PFSK-1 (cell line): ENCODE data around the gene AMPD3.

Experiments
- FOXP2 ChIP-seq: optimal IDR thresholded peaks from 2 replicates; pipeline ENCODE3; 2011; ENCODE audit warnings: borderline replicate concordance, control low read depth, inconsistent platforms; ENCODE audit not compliant: insufficient read depth; ENCODE audit errors: extremely low read length, extremely low read depth
- POLR2AphosphoS5 ChIP-seq: IDR thresholded peaks from 2 replicates; pipeline ENCODE4 v1.6.1; 2012; ENCODE audit warnings: low read depth, mild to moderate bottlenecking, control low read depth, low read length, moderate library complexity
- REST ChIP-seq, 2 experiments: IDR thresholded peaks; 2 replicates each; pipeline versions ENCODE4 v1.6.1 to v1.8.0; 2011 to 2012; ENCODE audit warnings: low read depth in 2 of 2, low read length in 2 of 2, control low read depth in 1 of 2, inconsistent platforms in 1 of 2, mild to moderate bottlenecking in 1 of 2, moderate library complexity in 1 of 2; ENCODE audit not compliant: insufficient read depth in 1 of 2
- SIN3A ChIP-seq: IDR thresholded peaks from 2 replicates; pipeline ENCODE4 v1.6.1; 2012; ENCODE audit warnings: mild to moderate bottlenecking, low read length, moderate library complexity, borderline replicate concordance; ENCODE audit not compliant: insufficient read depth
- TAF1 ChIP-seq: IDR thresholded peaks from 2 replicates; pipeline ENCODE4 v1.6.1; 2012; ENCODE audit warnings: low read length, control low read depth, borderline replicate concordance; ENCODE audit not compliant: insufficient read depth

AMPD3 gene

GRCh38 chr11:10438458-10438857 is 16.6 kb upstream of the AMPD3 start:
- TF ChIP-seq SIN3A (no peak), TAF1 (no peak), POLR2AphosphoS5 (no peak), REST (IDR thresholded peaks at IDR 0.05; ENCODE audit: insufficient read depth in 1 of 2, low read depth in 2 of 2, low read length in 2 of 2) (no peak), FOXP2 (no peak)

- no peak for TF ChIP-seq REST (IDR thresholded peaks at IDR 0.05; ENCODE audit: insufficient read depth in 1 of 2, low read depth in 2 of 2, low read length in 2 of 2)
Measured at GRCh38 chr11:10439351-10439750, 15.7 kb upstream of the AMPD3 start.

- no peak for TF ChIP-seq POLR2AphosphoS5
- TF ChIP-seq REST (IDR thresholded peaks at IDR 0.05; ENCODE audit: insufficient read depth in 1 of 2, low read depth in 2 of 2, low read length in 2 of 2), result no peak
- no peak for TF ChIP-seq SIN3A
- no peak for TF ChIP-seq TAF1
- no peak for TF ChIP-seq FOXP2
Measured at GRCh38 chr11:10439924-10440323, 15.1 kb upstream of the AMPD3 start.

GRCh38 chr11:10440401-10440800 is 14.7 kb upstream of the AMPD3 start:
- TF ChIP-seq REST (IDR thresholded peaks at IDR 0.05; ENCODE audit: insufficient read depth in 1 of 2, low read depth in 2 of 2, low read length in 2 of 2) (no peak), FOXP2 (no peak), SIN3A (no peak), POLR2AphosphoS5 (no peak), TAF1 (no peak)

- TF ChIP-seq TAF1 (no peak), POLR2AphosphoS5 (no peak), SIN3A (no peak), REST (IDR thresholded peaks at IDR 0.05; ENCODE audit: insufficient read depth in 1 of 2, low read depth in 2 of 2, low read length in 2 of 2) (no peak), FOXP2 (no peak)
Measured at GRCh38 chr11:10441091-10441490, 14.0 kb upstream of the AMPD3 start.
